DOHH2 (cell line): ENCODE results near the gene TMEM187.

Source experiments
- H3F3A ChIP-seq: fragments of 200-600 bp; sonication (generic), shearing (Covaris generic); 2 replicates; pipeline ENCODE4 v1.6.0; 2016; ENCODE audit warnings: antibody characterized with exemption, mild to moderate bottlenecking; ENCODE audit not compliant: control insufficient read depth, insufficient read depth
- H3K27ac ChIP-seq: fragments of 200-600 bp; sonication (generic); 2 replicates; pipeline ENCODE4 v1.5.1; 2014; ENCODE audit warnings: low read depth, mild to moderate bottlenecking, low read length, moderate library complexity
- H3K27me3 ChIP-seq: fragments of 200-600 bp; sonication (generic); 2 replicates; pipeline ENCODE4 v1.6.1; 2014; ENCODE audit warnings: mild to moderate bottlenecking, low read length, mixed read lengths; ENCODE audit not compliant: control insufficient read depth
- H3K36me3 ChIP-seq: fragments of 200-600 bp; sonication (generic); 2 replicates; pipeline ENCODE4 v1.6.1; 2014; ENCODE audit warnings: mild to moderate bottlenecking, low read length, moderate library complexity, mixed read lengths; ENCODE audit not compliant: control insufficient read depth
- H3K4me1 ChIP-seq: fragments of 200-600 bp; sonication (generic); 2 replicates; pipeline ENCODE4 v1.6.1; 2014; ENCODE audit warnings: mild to moderate bottlenecking, low read length, mixed read lengths; ENCODE audit not compliant: control insufficient read depth
- H3K4me2 ChIP-seq: fragments of 200-600 bp; sonication (generic); 2 replicates; pipeline ENCODE4 v1.6.0; 2014; ENCODE audit warnings: mild to moderate bottlenecking, low read length, moderate library complexity
- H3K4me3 ChIP-seq: fragments of 200-600 bp; sonication (generic); 2 replicates; pipeline ENCODE4 v1.5.1; 2014; ENCODE audit warnings: mild to moderate bottlenecking, low read length, mixed read lengths
- H3K79me2 ChIP-seq: fragments of 200-600 bp; sonication (generic); 2 replicates; pipeline ENCODE4 v1.6.1; 2014; ENCODE audit warnings: mild to moderate bottlenecking, low read length, mixed read lengths; ENCODE audit not compliant: control insufficient read depth
- H3K9me2 ChIP-seq: fragments of 200-600 bp; sonication (generic); replicated peaks from 2 replicates; pipeline ENCODE4 v1.6.1; 2014; ENCODE audit warnings: mild to moderate bottlenecking, low read length, mixed read lengths; ENCODE audit not compliant: control insufficient read depth
- H3K9me3 ChIP-seq: fragments of 200-600 bp; sonication (generic); 2 replicates; pipeline ENCODE4 v1.6.1; 2014; ENCODE audit warnings: antibody characterized with exemption, low read length, mixed read lengths; ENCODE audit not compliant: control insufficient read depth, insufficient read depth
- H4K20me1 ChIP-seq: fragments of 200-600 bp; sonication (generic); 2 replicates; pipeline ENCODE4 v1.6.0; 2014; ENCODE audit warnings: low read depth, mild to moderate bottlenecking, antibody characterized with exemption, low read length, moderate library complexity; ENCODE audit not compliant: control insufficient read depth, insufficient read depth
- EZH2phosphoT487 ChIP-seq: fragments of 200-600 bp; sonication (generic); IDR thresholded peaks from 2 replicates; pipeline ENCODE4 v1.6.1; 2017; ENCODE audit warnings: borderline replicate concordance, mild to moderate bottlenecking, antibody characterized with exemption, low read length, moderate library complexity, mixed read lengths
- TF ChIP-seq, protein P1 (sequence below): fragments of 200-600 bp; sonication (generic); IDR thresholded peaks from one replicate; pipeline ENCODE4 v1.5.1; 2014; ENCODE audit warnings: antibody characterized with exemption, mild to moderate bottlenecking, low read depth, low read length; ENCODE audit not compliant: poor library complexity, severe bottlenecking

The TMEM187 gene

DNA sequence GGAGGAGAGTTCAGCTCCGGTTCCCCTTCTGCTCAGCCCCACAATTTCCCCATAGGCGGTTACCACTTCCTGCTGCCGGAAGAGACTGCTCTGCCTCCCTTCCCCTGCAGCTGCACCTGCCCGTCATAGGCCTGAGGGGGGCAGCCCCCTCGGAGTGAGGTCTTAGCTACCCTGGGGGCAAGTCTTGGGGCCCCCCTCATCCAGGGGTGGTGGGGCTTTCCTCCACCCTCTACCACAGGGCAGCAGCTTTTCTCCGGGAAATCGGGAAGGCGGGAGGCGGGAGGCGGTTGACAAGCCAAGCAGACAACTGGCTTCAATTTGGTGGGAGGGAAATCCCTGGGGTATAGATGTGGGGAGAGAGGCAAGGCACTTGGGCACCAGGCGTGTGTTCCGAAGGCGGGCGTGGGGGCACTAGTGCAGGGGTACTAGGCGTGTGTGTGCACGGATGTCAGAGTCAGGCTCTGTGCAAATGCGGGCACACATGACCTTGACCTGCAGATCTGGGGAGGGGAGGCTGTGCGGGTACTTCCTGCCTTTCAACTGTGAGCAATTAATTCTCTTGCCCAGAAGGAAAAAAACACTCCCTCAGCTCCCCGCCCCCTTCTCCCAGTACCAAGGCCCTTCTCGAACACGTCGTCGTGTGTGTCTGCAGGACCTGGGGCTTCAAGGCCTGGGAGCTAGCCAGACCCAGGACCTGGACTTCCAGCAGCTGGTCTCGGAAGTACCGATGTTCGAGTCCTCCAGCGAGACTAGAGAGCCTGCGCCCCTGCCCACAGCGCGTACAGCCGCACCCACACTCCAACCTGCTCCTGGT is 45.5 kb upstream of the TMEM187 start:
- no peak for TF ChIP-seq EZH2phosphoT487
- TF ChIP-seq, protein P1, sequence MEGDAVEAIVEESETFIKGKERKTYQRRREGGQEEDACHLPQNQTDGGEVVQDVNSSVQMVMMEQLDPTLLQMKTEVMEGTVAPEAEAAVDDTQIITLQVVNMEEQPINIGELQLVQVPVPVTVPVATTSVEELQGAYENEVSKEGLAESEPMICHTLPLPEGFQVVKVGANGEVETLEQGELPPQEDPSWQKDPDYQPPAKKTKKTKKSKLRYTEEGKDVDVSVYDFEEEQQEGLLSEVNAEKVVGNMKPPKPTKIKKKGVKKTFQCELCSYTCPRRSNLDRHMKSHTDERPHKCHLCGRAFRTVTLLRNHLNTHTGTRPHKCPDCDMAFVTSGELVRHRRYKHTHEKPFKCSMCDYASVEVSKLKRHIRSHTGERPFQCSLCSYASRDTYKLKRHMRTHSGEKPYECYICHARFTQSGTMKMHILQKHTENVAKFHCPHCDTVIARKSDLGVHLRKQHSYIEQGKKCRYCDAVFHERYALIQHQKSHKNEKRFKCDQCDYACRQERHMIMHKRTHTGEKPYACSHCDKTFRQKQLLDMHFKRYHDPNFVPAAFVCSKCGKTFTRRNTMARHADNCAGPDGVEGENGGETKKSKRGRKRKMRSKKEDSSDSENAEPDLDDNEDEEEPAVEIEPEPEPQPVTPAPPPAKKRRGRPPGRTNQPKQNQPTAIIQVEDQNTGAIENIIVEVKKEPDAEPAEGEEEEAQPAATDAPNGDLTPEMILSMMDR, result peak; percentile 12
- Histone ChIP-seq H3K27ac (peak overlapping the region; percentile 100), H3K4me2 (peak overlapping the region; percentile 98), H3K27me3 (no peaks in the 10 kb centered on the region), H3F3A (peaks cover 9% of the 10 kb centered on the region; the same call in 1 of the 2 replicates), H4K20me1 (no peaks in the 10 kb centered on the region), H3K4me1 (peaks cover 45% of the 10 kb centered on the region), H3K9me3 (no peaks in the 10 kb centered on the region), H3K79me2 (peaks cover 41% of the 10 kb centered on the region), H3K9me2 (no peaks in the 10 kb centered on the region), H3K4me3 (peak overlapping the region; percentile 98), H3K36me3 (peaks cover 50% of the 10 kb centered on the region)

DNA sequence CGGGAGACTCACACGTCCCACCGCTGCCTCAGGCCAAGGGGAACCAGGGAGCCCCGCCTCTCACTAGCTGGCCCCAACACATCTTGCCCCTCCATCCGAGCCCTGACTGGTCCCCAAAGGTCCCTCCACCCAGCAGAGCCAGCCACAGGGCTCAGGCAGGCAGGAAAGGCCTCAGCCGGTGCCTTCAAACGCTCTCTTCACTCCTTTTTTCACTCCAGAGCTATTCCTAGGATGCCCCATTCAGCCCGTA is 45.0 kb upstream of the TMEM187 start:
- Histone ChIP-seq H4K20me1 (no peaks in the 10 kb centered on the region), H3K4me2 (peak overlapping the region; percentile 98), H3K27ac (peak overlapping the region; percentile 100), H3F3A (peaks cover 9% of the 10 kb centered on the region; the same call in 1 of the 2 replicates), H3K36me3 (peaks cover 56% of the 10 kb centered on the region), H3K4me1 (peaks cover 45% of the 10 kb centered on the region), H3K27me3 (no peaks in the 10 kb centered on the region), H3K4me3 (peak overlapping the region; percentile 98), H3K9me3 (no peaks in the 10 kb centered on the region), H3K9me2 (no peaks in the 10 kb centered on the region), H3K79me2 (peaks cover 36% of the 10 kb centered on the region)
- no peak for TF ChIP-seq EZH2phosphoT487
- TF ChIP-seq, protein P1, result no peak

DNA sequence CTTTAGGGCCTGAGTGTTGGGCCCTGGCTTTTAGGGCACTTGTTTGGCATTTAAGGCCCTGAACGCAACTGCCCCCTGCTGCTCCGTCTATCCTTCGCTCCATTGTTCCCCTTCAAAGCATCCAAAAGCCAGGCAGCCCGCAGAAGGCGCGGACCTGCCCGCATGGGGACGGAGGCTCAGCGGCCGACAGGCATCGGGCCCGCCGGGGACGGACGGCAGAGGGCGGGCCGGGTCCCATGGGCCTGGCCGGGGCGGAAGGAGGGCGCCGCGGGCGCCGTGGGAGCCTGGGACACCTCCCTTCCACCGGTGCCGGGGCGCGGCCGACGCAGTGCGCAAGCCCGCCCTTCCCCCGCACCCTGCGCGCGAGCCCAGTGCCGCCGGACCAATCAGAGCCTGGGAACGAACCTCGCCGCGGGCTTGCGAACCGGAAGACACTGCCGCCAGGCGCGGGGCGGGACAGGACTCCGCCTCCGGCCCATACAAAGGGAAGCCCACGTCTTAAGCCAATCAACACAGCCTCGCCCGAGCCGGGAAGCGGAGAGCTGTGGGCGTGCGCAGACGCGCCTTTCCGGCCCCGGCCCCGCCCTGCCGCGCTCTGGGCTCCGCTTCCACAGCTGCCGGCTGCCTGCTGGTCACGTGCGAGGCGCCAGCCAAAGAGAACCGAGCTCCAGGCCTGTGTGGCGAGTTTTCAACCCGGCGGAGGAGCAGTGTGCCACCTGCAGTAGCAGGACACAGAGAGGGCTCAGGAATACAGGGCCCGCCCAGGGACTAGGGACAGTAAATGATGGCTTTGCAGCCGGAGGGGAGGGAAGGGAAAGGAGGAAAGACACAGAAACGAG is 44.4 kb upstream of the TMEM187 start:
- Histone ChIP-seq H3K9me2 (no peaks in the 10 kb centered on the region), H3K27me3 (no peaks in the 10 kb centered on the region), H3K27ac (peak overlapping the region; percentile 100), H3K36me3 (peaks cover 58% of the 10 kb centered on the region), H3F3A (peaks cover 9% of the 10 kb centered on the region; the same call in 1 of the 2 replicates), H3K4me3 (peak overlapping the region; percentile 98), H4K20me1 (no peaks in the 10 kb centered on the region), H3K79me2 (peaks cover 35% of the 10 kb centered on the region), H3K9me3 (no peaks in the 10 kb centered on the region), H3K4me2 (peak overlapping the region; percentile 98), H3K4me1 (peaks cover 43% of the 10 kb centered on the region)
- TF ChIP-seq, protein P1, result no peak
- TF ChIP-seq EZH2phosphoT487, result no peak
